Activated CD4-positive, alpha-beta T cell treated with anti-CD3 and anti-CD28 coated beads, Interleukin-2, amount 10 ng/mL, durations not matched to agents 24 days and 14 days (primary cell): ENCODE measurements around the gene PLXNC1. TPM values are rescaled to one million over a fixed set of nuclear protein-coding genes. Genes with fewer than 3 reads are reported as not detected.

ENCODE experiments used
- DNase-seq: peaks from one replicate; pipeline ENCODE4 v3.0.0; 2022
- H3K27ac Mint-ChIP-seq: one replicate; pipeline ENCODE4 v1.8.0; 2022; ENCODE audit warnings: mild to moderate bottlenecking, mixed read lengths
- H3K27me3 Mint-ChIP-seq: one replicate; pipeline ENCODE4 v1.8.0; 2022; ENCODE audit warnings: mixed read lengths
- H3K36me3 Mint-ChIP-seq: one replicate; pipeline ENCODE4 v1.8.0; 2022; ENCODE audit warnings: low read depth, mild to moderate bottlenecking, mixed read lengths
- H3K4me1 Mint-ChIP-seq: one replicate; pipeline ENCODE4 v1.8.0; 2021; ENCODE audit warnings: mixed read lengths
- H3K4me3 Mint-ChIP-seq: one replicate; pipeline ENCODE4 v1.8.0; 2022; ENCODE audit warnings: mild to moderate bottlenecking, moderate library complexity, mixed read lengths
- H3K9me3 Mint-ChIP-seq: one replicate; pipeline ENCODE4 v1.8.0; 2021; ENCODE audit warnings: mixed read lengths
- intact Hi-C: fragments of 100-400 bp; cut with micrococcal nuclease; formaldehyde crosslinking; loops from one replicate; pipeline ENCODE4 v1.15.1; 2023
- total RNA-seq: library from RNA; stranded (reverse); gene quantifications from 2 replicates; pipeline ENCODE4 v1.2.3, GENCODE V29; 2022

Gene PLXNC1
- total RNA-seq, 1 donor from 2014 or later = 16.0 TPM

- Mint-ChIP-seq H3K27me3 (no peaks in the 10 kb centered on the region), H3K4me1 (peaks cover 15% of the 10 kb centered on the region), H3K4me3 (no peak overlapping the region), H3K27ac (no peak overlapping the region), H3K9me3 (peaks cover 42% of the 10 kb centered on the region), H3K36me3 (peaks cover 80% of the 10 kb centered on the region)
- no peak for DNase-seq
- intact Hi-C loops = no loop called here
Observed at GRCh38 chr12:94322346-94322745, 174.0 kb downstream of the PLXNC1 start.

- Mint-ChIP-seq H3K27ac (peak overlapping the region; percentile 65), H3K4me1 (peaks cover 24% of the 10 kb centered on the region)
- intact Hi-C loops = loop anchor here (1.0 to 5.0 kb wide), 7 partner anchors 21 to 296 kb away; partner anchors contain the start of genes CEP83 and PLXNC1
Observed at GRCh38 chr12:94326234-94326633, 177.9 kb downstream of the PLXNC1 start.

GRCh38 chr12:94326727-94327126, 178.3 kb downstream of the PLXNC1 start:
- Mint-ChIP-seq H3K9me3 (peaks cover 10% of the 10 kb centered on the region), H3K36me3 (peaks cover 65% of the 10 kb centered on the region), H3K27me3 (no peaks in the 10 kb centered on the region), H3K27ac (peak overlapping the region; percentile 65), H3K4me1 (peaks cover 24% of the 10 kb centered on the region), H3K4me3 (no peak overlapping the region)
- intact Hi-C loops = loop anchor here (1.0 to 5.0 kb wide), 7 partner anchors 21 to 296 kb away; partner anchors contain the start of genes CEP83 and PLXNC1
- no peak for DNase-seq

More at GRCh38 chr12:94326234-94326633, 177.9 kb downstream of the PLXNC1 start:
- no peak for DNase-seq
- Mint-ChIP-seq H3K27me3 (no peaks in the 10 kb centered on the region), H3K36me3 (peaks cover 65% of the 10 kb centered on the region), H3K9me3 (peaks cover 15% of the 10 kb centered on the region), H3K4me3 (no peak overlapping the region)

- peaks cover 24% of the 10 kb centered on the region for H3K4me1 Mint-ChIP-seq
- peak overlapping the region; percentile 25 for H3K27ac Mint-ChIP-seq
- no peak overlapping the region for H3K4me3 Mint-ChIP-seq
- intact Hi-C loops = loop anchor here (2.0 to 5.0 kb wide), 5 partner anchors 65 to 294 kb away; partner anchors contain the start of genes CEP83 and PLXNC1
- H3K36me3 Mint-ChIP-seq = peaks cover 58% of the 10 kb centered on the region
- H3K9me3 Mint-ChIP-seq = peaks cover 10% of the 10 kb centered on the region
- no peaks in the 10 kb centered on the region for H3K27me3 Mint-ChIP-seq
- no peak for DNase-seq
Observed at GRCh38 chr12:94327809-94328208, 179.4 kb downstream of the PLXNC1 start.

GRCh38 chr12:94329366-94329765, 181.0 kb downstream of the PLXNC1 start:
- H3K4me1 Mint-ChIP-seq = peaks cover 26% of the 10 kb centered on the region
- H3K36me3 Mint-ChIP-seq = peaks cover 58% of the 10 kb centered on the region
- no peak overlapping the region for H3K27ac Mint-ChIP-seq
- DNase-seq = no peak
- intact Hi-C loops = loop anchor here (2.0 to 5.0 kb wide), 3 partner anchors 121 to 293 kb away; partner anchors contain the start of gene CEP83
- H3K4me3 Mint-ChIP-seq = no peak overlapping the region
- no peaks in the 10 kb centered on the region for H3K27me3 Mint-ChIP-seq
- peaks cover 5% of the 10 kb centered on the region for H3K9me3 Mint-ChIP-seq

GRCh38 chr12:94333396-94333795, 185.0 kb downstream of the PLXNC1 start:
- intact Hi-C loops = no loop called here
- Mint-ChIP-seq H3K4me3 (no peak overlapping the region), H3K27me3 (no peaks in the 10 kb centered on the region), H3K36me3 (peaks cover 38% of the 10 kb centered on the region), H3K4me1 (peaks cover 4% of the 10 kb centered on the region), H3K9me3 (no peaks in the 10 kb centered on the region), H3K27ac (no peak overlapping the region)
- DNase-seq = no peak

- Mint-ChIP-seq H3K27me3 (no peaks in the 10 kb centered on the region), H3K9me3 (no peaks in the 10 kb centered on the region), H3K36me3 (peaks cover 30% of the 10 kb centered on the region), H3K4me3 (no peak overlapping the region), H3K4me1 (peaks cover 2% of the 10 kb centered on the region), H3K27ac (no peak overlapping the region)
- no peak for DNase-seq
- intact Hi-C loops = no loop called here
Observed at GRCh38 chr12:94336211-94336925, 188.0 kb downstream of the PLXNC1 start.

- H3K9me3 Mint-ChIP-seq = peaks cover 6% of the 10 kb centered on the region
- intact Hi-C loops = no loop called here
- no peak for DNase-seq
- H3K27me3 Mint-ChIP-seq = no peaks in the 10 kb centered on the region
- H3K4me3 Mint-ChIP-seq = no peak overlapping the region
- H3K4me1 Mint-ChIP-seq = peaks cover 2% of the 10 kb centered on the region
- peaks cover 34% of the 10 kb centered on the region for H3K36me3 Mint-ChIP-seq
- H3K27ac Mint-ChIP-seq = no peak overlapping the region
Observed at GRCh38 chr12:94338006-94338794, 189.8 kb downstream of the PLXNC1 start.

GRCh38 chr12:94340573-94340972, 192.2 kb downstream of the PLXNC1 start:
- DNase-seq = no peak
- intact Hi-C loops = no loop called here

GRCh38 chr12:94353130-94353529, 204.8 kb downstream of the PLXNC1 start:
- no peak overlapping the region for H3K4me3 Mint-ChIP-seq
- H3K9me3 Mint-ChIP-seq = peaks cover 35% of the 10 kb centered on the region
- no peaks in the 10 kb centered on the region for H3K27me3 Mint-ChIP-seq
- peak overlapping the region; percentile 7 for H3K27ac Mint-ChIP-seq
- intact Hi-C loops = no loop called here
- H3K4me1 Mint-ChIP-seq = peaks cover 3% of the 10 kb centered on the region
- no peak for DNase-seq
- H3K36me3 Mint-ChIP-seq = peaks cover 81% of the 10 kb centered on the region

More at GRCh38 chr12:94340573-94340972, 192.2 kb downstream of the PLXNC1 start:
- peaks cover 8% of the 10 kb centered on the region for H3K9me3 Mint-ChIP-seq
- H3K27me3 Mint-ChIP-seq = no peaks in the 10 kb centered on the region
- H3K4me3 Mint-ChIP-seq = no peak overlapping the region
- H3K27ac Mint-ChIP-seq = no peak overlapping the region
- H3K36me3 Mint-ChIP-seq = peaks cover 33% of the 10 kb centered on the region
- H3K4me1 Mint-ChIP-seq = no peaks in the 10 kb centered on the region
